Measurements from ENCODE around the gene IGF2R.
"Not testable (repeated sequence)": the region's sequence is repeated elsewhere in the genome, so short reads cannot be mapped to it uniquely, and the experiment has no call there.

Gene IGF2R

GRCh38 chr6:159997498-159998101, 28.7 kb downstream of the IGF2R start:
- DNase-seq (ENCODE audit: low spot score): no peak

- DNase-seq (ENCODE audit: low spot score): no peak
Observed at GRCh38 chr6:159998538-159998937, 29.7 kb downstream of the IGF2R start.

- DNase-seq (ENCODE audit: low spot score): no peak
Observed at GRCh38 chr6:159999240-159999671, 30.4 kb downstream of the IGF2R start.

- no peak for DNase-seq (ENCODE audit: low spot score)
Observed at GRCh38 chr6:160000280-160000704, 31.4 kb downstream of the IGF2R start.

- DNase-seq (ENCODE audit: low spot score): not testable (repeated sequence)
Observed at GRCh38 chr6:160000893-160001427, 32.1 kb downstream of the IGF2R start.

- DNase-seq (ENCODE audit: low spot score): no peak
Observed at GRCh38 chr6:160002882-160003281, 34.0 kb downstream of the IGF2R start.

GRCh38 chr6:160004018-160004417, 35.1 kb downstream of the IGF2R start:
- no peak for DNase-seq (ENCODE audit: low spot score)

- no peak for DNase-seq (ENCODE audit: low spot score)
Observed at GRCh38 chr6:160004419-160005175, 35.7 kb downstream of the IGF2R start.

- no peak for DNase-seq (ENCODE audit: low spot score)
Observed at GRCh38 chr6:160005211-160005610, 36.3 kb downstream of the IGF2R start.

- no peak for DNase-seq (ENCODE audit: low spot score)
Observed at GRCh38 chr6:160005861-160006540, 37.1 kb downstream of the IGF2R start.

- DNase-seq (ENCODE audit: low spot score): no peak
Observed at GRCh38 chr6:160007145-160007544, 38.3 kb downstream of the IGF2R start.

GRCh38 chr6:160007611-160008010, 38.7 kb downstream of the IGF2R start:
- DNase-seq (ENCODE audit: low spot score): no peak

- no peak for DNase-seq (ENCODE audit: low spot score)
Observed at GRCh38 chr6:160010067-160010466, 41.2 kb downstream of the IGF2R start.

- peak; percentile 13 for DNase-seq (ENCODE audit: low spot score)
Observed at GRCh38 chr6:160013987-160014868, 45.3 kb downstream of the IGF2R start.

- no peak for DNase-seq (ENCODE audit: low spot score)
Observed at GRCh38 chr6:160014869-160015182, 45.9 kb downstream of the IGF2R start.

GRCh38 chr6:160015778-160016684, 47.1 kb downstream of the IGF2R start:
- DNase-seq (ENCODE audit: low spot score): peak; percentile 62

- no peak for DNase-seq (ENCODE audit: low spot score)
Observed at GRCh38 chr6:160022101-160022500, 53.2 kb downstream of the IGF2R start.

GRCh38 chr6:160022793-160023192, 53.9 kb downstream of the IGF2R start:
- no peak for DNase-seq (ENCODE audit: low spot score)

GRCh38 chr6:160024152-160024551, 55.3 kb downstream of the IGF2R start:
- no peak for DNase-seq (ENCODE audit: low spot score)

- DNase-seq (ENCODE audit: low spot score): no peak
Observed at GRCh38 chr6:160027076-160027475, 58.2 kb downstream of the IGF2R start.

- no peak for DNase-seq (ENCODE audit: low spot score)
Observed at GRCh38 chr6:160027931-160028330, 59.0 kb downstream of the IGF2R start.
